GM21825 (cell line): Measurements from ENCODE around the gene AMOTL2.

Source experiments
- ATAC-seq: cut with Tn5 transposase; IDR thresholded peaks from one replicate; pipeline ENCODE4 v1.9.1; 2021; ENCODE audit warnings: mild to moderate bottlenecking, moderate library complexity; ENCODE audit not compliant: unreplicated experiment

The AMOTL2 gene

DNA sequence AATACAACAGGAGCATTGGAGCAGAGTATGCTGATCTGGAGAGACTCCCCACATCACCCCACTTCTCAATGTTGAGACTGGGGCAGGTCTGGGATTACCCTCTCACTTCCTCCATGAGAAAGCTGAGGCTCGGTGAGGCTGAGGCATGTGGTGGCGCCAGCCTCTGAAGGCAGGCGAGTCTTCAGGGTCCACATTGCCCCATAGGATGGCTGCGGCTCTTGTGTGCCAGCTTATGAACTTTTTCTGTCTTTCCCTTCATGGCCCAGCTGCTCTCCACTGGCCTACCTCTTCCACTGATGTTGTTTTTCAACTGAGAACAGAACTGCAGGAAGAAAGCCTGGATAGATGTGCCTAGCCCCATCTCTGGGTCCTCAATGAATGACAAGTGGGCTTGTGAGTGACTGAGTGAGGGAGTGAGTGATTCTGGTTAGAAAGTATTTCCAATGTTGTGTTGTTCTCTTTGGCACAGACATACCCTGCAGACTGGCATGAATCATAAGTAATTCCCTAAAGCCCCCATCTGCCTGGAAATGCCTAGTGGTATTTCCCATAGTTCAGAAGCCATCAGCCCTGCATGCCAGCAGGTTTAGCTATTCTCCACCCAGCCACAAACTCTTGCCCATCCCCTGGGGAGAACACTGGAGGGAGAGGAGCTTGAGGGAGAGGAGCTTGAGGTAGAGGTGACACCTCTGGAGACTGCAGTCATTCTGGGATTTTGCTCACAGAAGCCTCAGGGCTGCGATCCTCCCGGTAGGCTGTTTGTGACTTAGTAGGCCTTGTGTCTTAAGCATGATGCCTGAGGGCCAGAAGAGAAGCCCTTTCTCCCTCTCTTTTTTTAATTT lies 56.9 kb downstream of the AMOTL2 start:
- no peak for ATAC-seq

DNA sequence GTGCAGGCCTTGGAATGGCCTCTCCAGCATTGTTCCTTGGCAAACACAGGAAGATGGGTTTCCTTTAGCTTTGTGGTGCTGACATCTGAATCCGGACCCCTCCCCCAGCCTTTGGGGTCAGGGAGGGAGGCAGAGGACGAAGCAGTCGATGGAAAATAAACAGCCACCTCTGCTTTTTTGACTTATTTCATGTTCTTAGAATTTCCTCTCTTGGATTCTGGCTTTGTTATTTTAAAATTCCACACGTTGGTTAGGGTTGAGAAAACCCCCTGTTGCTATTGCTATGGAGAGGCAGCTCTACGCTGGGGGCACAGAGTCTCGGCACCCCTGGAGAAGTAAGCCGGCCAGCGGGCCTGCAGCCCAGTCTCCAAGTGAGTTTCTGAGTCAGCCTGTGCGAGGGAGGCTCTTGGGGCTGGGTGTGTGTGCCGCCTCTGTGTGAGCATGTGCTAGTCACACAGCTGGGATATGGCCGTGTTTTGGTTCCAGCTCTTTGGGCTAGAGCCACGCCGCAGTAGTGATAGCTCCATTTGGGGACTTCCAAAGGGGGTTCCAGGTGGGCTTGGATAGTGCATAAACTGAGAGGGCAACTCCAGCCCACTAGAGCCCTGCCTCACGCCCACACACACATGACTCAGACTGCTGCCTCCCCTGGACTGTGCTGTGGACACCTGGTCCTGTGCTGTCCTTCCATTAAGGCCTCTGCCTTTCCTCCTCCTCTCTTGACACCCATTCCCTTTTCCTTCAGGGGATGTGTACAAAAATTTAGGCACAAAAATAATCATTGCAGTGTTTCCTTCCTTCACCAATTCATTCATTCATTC lies 58.8 kb downstream of the AMOTL2 start:
- ATAC-seq: no peak

DNA sequence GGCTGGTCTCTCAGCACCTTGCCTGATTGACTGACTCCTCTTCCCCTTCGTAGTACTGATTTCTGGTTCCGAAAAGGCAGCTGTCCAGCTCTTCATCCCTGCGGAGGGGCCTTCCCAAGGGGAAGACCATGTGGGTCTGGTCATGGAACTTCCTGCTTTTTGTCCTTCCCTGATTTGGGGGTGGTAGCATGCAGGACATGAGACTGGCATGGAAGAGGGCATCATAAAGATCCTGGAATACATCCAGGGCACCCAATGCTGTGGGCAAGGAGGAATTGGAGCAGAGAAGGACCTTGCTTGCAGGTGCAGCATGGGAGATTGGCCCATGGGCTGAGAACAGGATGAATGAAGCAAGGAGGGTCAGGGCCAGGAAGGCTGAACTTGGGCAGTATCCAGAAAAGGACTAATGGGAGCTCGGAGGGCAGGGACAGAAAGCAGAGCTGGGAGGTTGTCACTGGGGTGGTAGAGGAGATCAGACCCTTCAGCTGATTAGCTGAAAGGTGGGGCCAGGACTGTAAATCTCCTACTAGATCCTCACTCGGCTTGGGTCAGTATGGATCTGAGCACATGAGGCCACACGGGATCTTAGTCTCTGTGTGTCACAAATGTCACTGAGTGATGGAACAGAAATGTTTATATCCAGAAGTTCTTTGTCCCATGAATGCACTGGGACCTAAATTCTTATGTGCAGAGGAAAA lies 59.5 kb downstream of the AMOTL2 start:
- no peak for ATAC-seq

GRCh38 chr3:134313847-134314587 lies 60.2 kb downstream of the AMOTL2 start:
- no peak for ATAC-seq

- ATAC-seq: no peak
Observed at GRCh38 chr3:134312873-134313846, 61.1 kb downstream of the AMOTL2 start.

DNA sequence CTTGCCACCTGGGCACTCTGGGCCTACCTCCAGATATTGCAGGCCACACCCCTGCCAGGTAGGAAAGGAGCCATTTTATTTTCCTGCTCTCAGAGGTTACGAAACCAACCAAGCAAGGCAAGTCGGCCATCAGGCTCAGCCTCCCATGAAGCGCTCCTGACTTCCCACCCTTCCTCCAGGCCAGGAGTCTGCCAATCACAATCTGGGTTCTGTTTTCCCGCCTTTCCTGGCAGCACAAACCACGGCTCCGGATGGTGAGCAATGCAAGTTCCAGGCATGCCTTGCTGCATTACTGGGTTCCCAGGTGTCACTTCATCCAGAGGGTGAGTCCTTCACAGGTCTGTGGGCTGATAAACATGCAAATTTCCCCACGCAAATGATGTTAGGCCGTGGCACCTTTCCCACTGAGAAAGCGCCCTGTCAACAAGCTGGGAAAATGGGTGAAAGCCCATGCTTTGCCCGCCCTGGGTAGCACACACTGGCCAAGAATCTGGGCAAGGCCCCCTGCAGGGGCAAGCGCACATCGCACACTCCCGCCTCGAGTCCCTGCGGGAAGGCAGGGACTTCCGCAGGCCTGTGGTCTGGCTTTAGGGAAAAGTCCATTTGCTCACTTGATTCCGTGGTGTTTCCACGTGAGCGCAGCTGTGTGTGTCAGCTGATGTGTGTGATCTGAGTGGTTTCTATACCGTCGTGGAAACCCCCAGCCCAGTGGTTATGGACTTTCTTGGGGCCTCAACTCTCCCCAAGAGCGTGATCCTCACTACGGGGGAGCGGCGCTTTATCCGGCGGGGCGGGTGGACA lies 62.0 kb downstream of the AMOTL2 start:
- no peak for ATAC-seq

- ATAC-seq: no peak
Observed at GRCh38 chr3:134311693-134312071, 62.6 kb downstream of the AMOTL2 start.

- no peak for ATAC-seq
Observed at GRCh38 chr3:134311265-134311664, 63.0 kb downstream of the AMOTL2 start.

GRCh38 chr3:134309987-134310700 lies 64.1 kb downstream of the AMOTL2 start:
- no peak for ATAC-seq

DNA sequence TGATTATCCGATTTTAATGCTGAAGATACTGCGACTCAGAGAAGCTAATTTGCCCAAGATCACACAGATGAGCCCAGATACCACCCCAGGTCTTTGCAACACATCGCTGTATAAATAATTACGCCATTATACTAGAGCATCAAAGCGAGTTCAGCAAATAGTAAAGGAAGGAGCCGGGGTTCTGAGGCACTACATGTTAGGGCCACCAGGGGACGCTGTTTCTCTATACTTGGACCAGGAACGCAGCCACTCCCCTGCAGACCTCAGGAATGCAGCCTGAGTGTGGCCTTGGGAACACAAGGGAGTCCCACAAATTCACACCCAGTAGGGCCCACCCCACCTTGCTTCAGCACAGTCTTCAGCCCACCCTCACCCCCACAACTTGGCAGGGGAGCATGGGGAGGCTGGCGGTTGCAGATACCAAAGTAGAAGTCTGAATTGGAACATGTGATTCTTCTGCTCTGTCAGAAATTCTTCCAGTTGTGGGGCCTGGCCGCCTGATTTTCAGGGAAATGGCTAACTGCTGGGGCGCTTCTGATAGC lies 65.8 kb downstream of the AMOTL2 start:
- ATAC-seq: peak; percentile 61

DNA sequence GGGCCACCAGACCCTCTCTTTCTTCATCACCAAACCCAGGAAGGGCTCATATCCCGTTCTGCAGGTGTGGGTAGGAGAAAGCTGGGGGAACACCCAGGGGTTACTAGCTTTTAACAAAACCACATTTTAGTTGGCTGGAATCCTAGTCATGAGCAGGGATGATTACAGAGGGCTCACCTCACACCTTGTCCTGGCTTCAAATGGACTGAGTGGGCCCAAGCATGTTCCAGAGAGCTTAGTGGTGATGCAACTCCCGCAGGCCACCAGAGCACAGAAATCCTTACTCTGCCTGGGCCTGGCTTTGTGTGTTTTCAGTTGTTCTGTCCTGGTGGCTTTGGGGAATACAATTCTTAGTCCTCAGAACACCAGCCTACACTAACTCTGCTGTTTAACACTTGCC lies 66.8 kb downstream of the AMOTL2 start:
- no peak for ATAC-seq

- no peak for ATAC-seq
Observed at GRCh38 chr3:134306320-134306719, 67.9 kb downstream of the AMOTL2 start.
